ENCODE results near the gene RNF180.

DNA sequence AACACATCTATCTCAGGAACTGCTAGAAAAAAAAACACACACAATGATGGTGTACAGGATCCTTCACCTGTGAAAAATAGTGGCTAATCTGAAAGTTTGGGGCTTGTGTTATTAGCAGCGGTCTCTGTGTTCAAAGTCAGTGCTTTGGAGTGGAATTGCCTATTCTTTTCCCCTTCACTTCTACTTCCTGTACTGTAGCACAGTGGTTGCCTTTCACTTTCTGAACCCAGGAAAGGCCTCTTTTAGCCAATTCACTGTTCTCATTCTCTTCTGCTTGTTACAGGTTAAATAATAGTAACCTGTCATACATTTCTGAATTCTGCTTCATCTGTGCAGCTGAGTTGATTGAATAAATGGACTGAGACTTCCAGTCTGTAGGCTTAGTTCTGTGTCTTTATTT, 178.9 kb downstream of the RNF180 start:
- TF ChIP-seq CTCF (IDR thresholded peaks at IDR 0.05; ENCODE audit: extremely low read depth in 1 of 2, insufficient read depth in 1 of 2, low read depth in 1 of 2, low read length in 2 of 2) (no peak), EZH2 (IDR thresholded peaks at IDR 0.05; ENCODE audit: borderline replicate concordance, low read depth, low read length, severe bottlenecking) (no peak), GATA2 (IDR thresholded peaks at IDR 0.05; ENCODE audit: insufficient read depth, insufficient read length, low read depth, low read length) (no peak), POLR2A (IDR thresholded peaks at IDR 0.05; ENCODE audit: low read depth, low read length) (no peak)

Data from endothelial cell of umbilical vein (primary cell).